Osteoblast (primary cell): ENCODE measurements around the gene CRB1. TPM values are rescaled to one million over a fixed set of nuclear protein-coding genes. Genes with fewer than 3 reads are reported as not detected.

Experiments
- DNase-seq: peaks from one replicate; pipeline ENCODE4 v3.0.0; 2011; ENCODE audit warnings: low spot score, mixed read lengths; ENCODE audit not compliant: insufficient read length; ENCODE audit errors: missing footprints
- H2AFZ ChIP-seq: 2 replicates; pipeline ENCODE4 v1.6.0; 2011; ENCODE audit warnings: mild to moderate bottlenecking, low read length
- H3K27ac ChIP-seq: 2 replicates; pipeline ENCODE4 v1.5.1; 2011; ENCODE audit warnings: mild to moderate bottlenecking, low read depth, low read length, moderate library complexity
- H3K27me3 ChIP-seq: 2 replicates; pipeline ENCODE4 v1.6.0; 2012; ENCODE audit warnings: mild to moderate bottlenecking, control low read depth, inconsistent platforms, low read length, moderate library complexity; ENCODE audit not compliant: insufficient read depth
- H3K36me3 ChIP-seq: 2 replicates; pipeline ENCODE4 v1.5.1; 2011; ENCODE audit warnings: mild to moderate bottlenecking, low read length, control low read depth, moderate library complexity; ENCODE audit not compliant: insufficient read depth
- H3K4me1 ChIP-seq: 2 replicates; pipeline ENCODE4 v1.5.1; 2011; ENCODE audit warnings: mild to moderate bottlenecking, low read length, control low read depth, moderate library complexity; ENCODE audit not compliant: insufficient read depth
- H3K4me2 ChIP-seq: 2 replicates; pipeline ENCODE4 v1.6.0; 2011; ENCODE audit warnings: mild to moderate bottlenecking, low read length; ENCODE audit not compliant: insufficient read depth
- H3K4me3 ChIP-seq: fragments of 200-600 bp; sonication (generic); 3 replicates; pipeline ENCODE4 v1.5.1; 2012; ENCODE audit warnings: mild to moderate bottlenecking, low read length, inconsistent platforms; ENCODE audit not compliant: insufficient read depth
- H3K79me2 ChIP-seq: 2 replicates; pipeline ENCODE4 v1.6.0; 2012; ENCODE audit warnings: mild to moderate bottlenecking, low read length, control low read depth, inconsistent platforms; ENCODE audit not compliant: insufficient read depth
- H3K9me3 ChIP-seq: 2 replicates; pipeline ENCODE4 v1.5.1; 2011; ENCODE audit warnings: low read depth, low read length, control low read depth
- H4K20me1 ChIP-seq: 2 replicates; pipeline ENCODE4 v1.6.0; 2012; ENCODE audit warnings: mild to moderate bottlenecking, low read length, control low read depth; ENCODE audit not compliant: insufficient read depth
- CTCF ChIP-seq: IDR thresholded peaks from 2 replicates; pipeline ENCODE4 v1.5.1; 2011; ENCODE audit warnings: mild to moderate bottlenecking, low read depth, low read length, moderate library complexity; ENCODE audit errors: extremely low read depth
- total RNA-seq: library from RNA; depleted of rRNA; stranded (reverse); fragments of >200 nt; gene quantifications from 2 replicates; pipeline ENCODE4 v1.2.3, GENCODE V29; 2012

CRB1 gene
- total RNA-seq, 1 donor = not detected

DNA sequence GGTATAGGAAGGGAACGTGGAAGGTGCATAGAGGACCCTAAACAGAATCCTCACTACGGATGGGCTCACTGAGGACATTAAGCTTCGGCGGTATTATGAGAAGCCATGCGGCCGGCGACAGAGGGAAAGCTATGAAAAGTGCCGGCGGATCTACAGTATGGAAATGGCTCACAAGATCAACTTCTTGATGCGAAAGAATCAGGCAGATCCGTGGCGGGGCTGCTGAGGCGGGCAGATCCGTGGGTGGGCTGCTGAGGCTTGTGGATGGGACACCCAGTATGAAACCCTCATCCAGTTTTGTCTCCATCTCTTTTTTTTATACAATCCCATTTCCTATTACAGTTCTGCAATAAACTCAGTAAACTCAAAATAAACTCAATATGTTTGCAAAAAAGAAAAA is 95.8 kb downstream of the CRB1 start:
- Histone ChIP-seq H4K20me1 (no peaks in the 10 kb centered on the region), H3K4me1 (no peaks in the 10 kb centered on the region), H3K27ac (no peak overlapping the region), H2AFZ (no peak overlapping the region), H3K4me2 (no peak overlapping the region), H3K79me2 (no peaks in the 10 kb centered on the region), H3K9me3 (no peaks in the 10 kb centered on the region), H3K27me3 (no peaks in the 10 kb centered on the region), H3K4me3 (no peak overlapping the region), H3K36me3 (no peaks in the 10 kb centered on the region)
- DNase-seq = no peak
- no peak for TF ChIP-seq CTCF

DNA sequence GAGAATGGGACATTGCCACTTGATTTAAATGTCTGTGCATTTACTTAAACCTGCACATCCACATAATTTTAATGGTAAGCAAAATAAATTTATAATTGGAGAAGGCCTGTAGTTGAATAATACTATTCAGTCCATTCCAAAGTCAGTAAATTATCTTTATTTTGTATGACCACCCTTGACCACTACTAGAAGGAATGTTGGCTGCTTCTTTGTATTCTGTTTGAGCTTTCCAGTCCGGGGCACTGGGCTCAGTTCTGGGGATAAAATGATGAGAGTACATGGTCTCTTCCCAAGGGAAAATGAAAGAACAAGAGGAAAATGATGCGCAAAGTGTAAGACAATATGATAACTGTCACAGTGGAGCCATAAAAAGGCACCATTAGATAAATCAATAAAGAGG is 98.9 kb downstream of the CRB1 start:
- H3K4me1 ChIP-seq = no peaks in the 10 kb centered on the region
- no peak overlapping the region for H2AFZ ChIP-seq
- H3K9me3 ChIP-seq = no peaks in the 10 kb centered on the region
- no peaks in the 10 kb centered on the region for H3K36me3 ChIP-seq
- H3K4me2 ChIP-seq = no peak overlapping the region
- H4K20me1 ChIP-seq = no peaks in the 10 kb centered on the region
- H3K27ac ChIP-seq = no peak overlapping the region
- no peaks in the 10 kb centered on the region for H3K79me2 ChIP-seq
- TF ChIP-seq CTCF = no peak
- no peaks in the 10 kb centered on the region for H3K27me3 ChIP-seq
- no peak overlapping the region for H3K4me3 ChIP-seq
- DNase-seq = no peak

GRCh38 chr1:197367627-197368026 is 99.6 kb downstream of the CRB1 start:
- no peak for TF ChIP-seq CTCF
- H3K4me3 ChIP-seq = no peak overlapping the region
- no peaks in the 10 kb centered on the region for H3K9me3 ChIP-seq
- no peaks in the 10 kb centered on the region for H4K20me1 ChIP-seq
- no peak overlapping the region for H3K4me2 ChIP-seq
- no peaks in the 10 kb centered on the region for H3K79me2 ChIP-seq
- H3K27ac ChIP-seq = no peak overlapping the region
- H3K36me3 ChIP-seq = no peaks in the 10 kb centered on the region
- no peak for DNase-seq
- H3K27me3 ChIP-seq = no peaks in the 10 kb centered on the region
- no peaks in the 10 kb centered on the region for H3K4me1 ChIP-seq
- H2AFZ ChIP-seq = no peak overlapping the region

DNA sequence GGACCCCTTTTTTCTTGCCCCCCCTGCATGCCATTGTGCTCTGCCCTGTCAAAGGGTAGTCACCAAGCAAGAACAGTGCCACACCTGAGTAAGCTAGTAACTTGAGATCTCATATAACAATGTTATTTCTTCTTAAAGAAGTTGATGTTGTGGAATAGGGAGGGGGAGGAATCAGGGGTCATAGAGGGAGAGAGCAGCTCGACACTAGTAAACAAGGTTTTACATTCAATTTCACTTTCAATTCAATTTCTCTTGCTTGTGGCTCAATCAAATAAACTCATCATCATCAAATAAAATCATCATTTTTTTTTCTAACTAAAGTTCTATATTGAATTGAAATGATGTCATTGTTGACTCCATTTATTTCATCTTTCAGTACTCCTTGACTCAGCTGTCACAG is 106.4 kb downstream of the CRB1 start:
- H3K4me2 ChIP-seq = no peak overlapping the region
- no peaks in the 10 kb centered on the region for H3K9me3 ChIP-seq
- no peak for DNase-seq
- no peak overlapping the region for H2AFZ ChIP-seq
- H3K4me3 ChIP-seq = no peak overlapping the region
- no peaks in the 10 kb centered on the region for H4K20me1 ChIP-seq
- TF ChIP-seq CTCF = no peak
- H3K79me2 ChIP-seq = no peaks in the 10 kb centered on the region
- H3K27ac ChIP-seq = no peak overlapping the region
- no peaks in the 10 kb centered on the region for H3K36me3 ChIP-seq
- H3K27me3 ChIP-seq = no peaks in the 10 kb centered on the region
- H3K4me1 ChIP-seq = no peaks in the 10 kb centered on the region
